Type B pancreatic cell (in vitro differentiated cells): ENCODE data around the gene LDHD. TPM values are rescaled to one million over a fixed set of nuclear protein-coding genes. Genes with fewer than 3 reads are reported as not detected.

Experiments used
- DNase-seq: peaks from one replicate; pipeline ENCODE4 v3.0.0; 2021; ENCODE audit warnings: mixed read lengths; ENCODE audit not compliant: unreplicated experiment; ENCODE audit errors: extremely low spot score
- H3K27ac Mint-ChIP-seq: 2 replicates; pipeline ENCODE4 v1.8.0; 2021; ENCODE audit warnings: mild to moderate bottlenecking, mixed read lengths
- H3K27me3 Mint-ChIP-seq: 2 replicates; pipeline ENCODE4 v1.8.0; 2021; ENCODE audit warnings: mixed read lengths
- H3K36me3 Mint-ChIP-seq: 2 replicates; pipeline ENCODE4 v1.8.0; 2021; ENCODE audit warnings: mixed read lengths
- H3K4me1 Mint-ChIP-seq: one replicate; pipeline ENCODE4 v1.8.0; 2021; ENCODE audit warnings: mixed read lengths; ENCODE audit not compliant: unreplicated experiment
- H3K4me3 Mint-ChIP-seq: 2 replicates; pipeline ENCODE4 v1.8.0; 2021; ENCODE audit warnings: mild to moderate bottlenecking, mixed read lengths
- H3K9me3 Mint-ChIP-seq: 2 replicates; pipeline ENCODE4 v1.8.0; 2021; ENCODE audit warnings: mixed read lengths
- total RNA-seq: library from RNA; stranded (reverse); gene quantifications from 2 replicates; pipeline ENCODE4 v1.2.1, GENCODE V29; 2021; ENCODE audit warnings: low replicate concordance
- TF ChIP-seq, protein P1 (sequence below): fragments of 200-600 bp; sonication (generic); conservative IDR thresholded peaks from 2 replicates; pipeline ENCODE4 v1.5.0; 2021; ENCODE audit warnings: antibody characterized with exemption, mild to moderate bottlenecking

LDHD gene
- total RNA-seq, 1 donor from 2014 or later, result 1.8 TPM

DNA sequence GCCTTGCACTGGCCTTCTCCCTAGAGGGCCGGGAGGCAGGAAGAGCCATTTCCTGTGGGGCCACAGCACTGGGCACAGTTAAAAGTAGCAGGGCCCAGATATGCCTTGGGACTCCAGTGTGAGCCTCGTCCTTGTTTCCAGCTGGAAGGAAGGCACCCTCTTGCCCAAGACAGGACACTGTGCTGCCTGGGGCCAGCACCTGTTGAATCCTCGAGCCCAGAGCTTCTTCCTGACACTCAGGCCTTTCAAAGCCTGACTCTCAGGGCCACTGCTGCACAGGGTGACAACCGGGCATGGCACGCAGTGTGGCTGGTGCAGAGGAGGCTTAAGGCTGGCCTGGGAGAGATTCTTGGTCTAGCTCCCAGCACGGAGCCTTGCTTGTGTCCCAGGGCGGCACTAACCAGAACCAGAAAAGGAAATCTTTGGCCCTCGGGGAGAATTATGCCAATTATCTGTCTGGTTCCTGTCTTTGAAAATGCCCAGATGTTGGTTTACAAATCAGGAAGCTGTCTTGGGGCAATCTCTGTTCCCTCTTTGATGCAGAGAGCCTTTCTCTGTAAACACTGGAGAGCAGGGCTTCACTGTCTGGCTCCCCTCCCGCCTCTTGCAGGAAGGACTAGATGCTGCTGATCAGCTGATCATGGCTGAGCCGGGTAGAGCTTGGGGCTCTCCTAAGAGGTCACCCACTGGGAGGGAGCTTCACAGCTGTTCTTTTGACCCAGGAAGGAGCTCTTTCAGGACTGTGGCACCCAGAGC is 11.1 kb downstream of the LDHD start:
- DNase-seq, result no peak
- TF ChIP-seq, protein P1, sequence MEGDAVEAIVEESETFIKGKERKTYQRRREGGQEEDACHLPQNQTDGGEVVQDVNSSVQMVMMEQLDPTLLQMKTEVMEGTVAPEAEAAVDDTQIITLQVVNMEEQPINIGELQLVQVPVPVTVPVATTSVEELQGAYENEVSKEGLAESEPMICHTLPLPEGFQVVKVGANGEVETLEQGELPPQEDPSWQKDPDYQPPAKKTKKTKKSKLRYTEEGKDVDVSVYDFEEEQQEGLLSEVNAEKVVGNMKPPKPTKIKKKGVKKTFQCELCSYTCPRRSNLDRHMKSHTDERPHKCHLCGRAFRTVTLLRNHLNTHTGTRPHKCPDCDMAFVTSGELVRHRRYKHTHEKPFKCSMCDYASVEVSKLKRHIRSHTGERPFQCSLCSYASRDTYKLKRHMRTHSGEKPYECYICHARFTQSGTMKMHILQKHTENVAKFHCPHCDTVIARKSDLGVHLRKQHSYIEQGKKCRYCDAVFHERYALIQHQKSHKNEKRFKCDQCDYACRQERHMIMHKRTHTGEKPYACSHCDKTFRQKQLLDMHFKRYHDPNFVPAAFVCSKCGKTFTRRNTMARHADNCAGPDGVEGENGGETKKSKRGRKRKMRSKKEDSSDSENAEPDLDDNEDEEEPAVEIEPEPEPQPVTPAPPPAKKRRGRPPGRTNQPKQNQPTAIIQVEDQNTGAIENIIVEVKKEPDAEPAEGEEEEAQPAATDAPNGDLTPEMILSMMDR, result no peak

DNA sequence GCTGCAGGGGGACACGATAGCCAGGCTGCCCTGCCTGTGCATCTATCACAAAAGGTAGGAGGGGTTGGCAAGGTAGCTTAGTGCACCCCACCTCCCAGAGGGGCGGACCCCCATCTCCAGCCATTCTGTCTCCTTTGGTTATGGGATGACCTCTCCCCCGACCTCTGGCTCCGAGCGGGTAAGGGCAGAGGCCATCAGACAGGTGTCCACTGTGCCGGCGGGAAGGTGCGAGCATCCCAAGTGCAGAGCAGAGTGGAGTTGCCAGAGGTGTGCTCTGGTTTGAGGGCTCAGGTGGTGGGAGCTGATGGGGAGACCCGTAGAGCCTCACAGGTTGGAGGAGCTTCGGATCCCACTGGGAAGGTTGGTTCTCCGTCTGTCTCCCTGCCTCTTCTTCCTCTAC is 11.7 kb downstream of the LDHD start:
- no peaks in the 10 kb centered on the region for H3K9me3 Mint-ChIP-seq
- no peak overlapping the region for H3K4me3 Mint-ChIP-seq
- no peak for DNase-seq
- H3K27me3 Mint-ChIP-seq, result no peaks in the 10 kb centered on the region
- TF ChIP-seq, protein P1, result no peak
- no peak overlapping the region for H3K27ac Mint-ChIP-seq
- H3K4me1 Mint-ChIP-seq, result peaks cover 5% of the 10 kb centered on the region
- peaks cover 16% of the 10 kb centered on the region for H3K36me3 Mint-ChIP-seq

More for the DNA sequence above, 11.1 kb downstream of the LDHD start:
- no peaks in the 10 kb centered on the region for H3K9me3 Mint-ChIP-seq
- peaks cover 16% of the 10 kb centered on the region for H3K36me3 Mint-ChIP-seq
- H3K4me1 Mint-ChIP-seq, result peaks cover 4% of the 10 kb centered on the region
- no peak overlapping the region for H3K4me3 Mint-ChIP-seq
- H3K27ac Mint-ChIP-seq, result no peak overlapping the region
- H3K27me3 Mint-ChIP-seq, result no peaks in the 10 kb centered on the region

DNA sequence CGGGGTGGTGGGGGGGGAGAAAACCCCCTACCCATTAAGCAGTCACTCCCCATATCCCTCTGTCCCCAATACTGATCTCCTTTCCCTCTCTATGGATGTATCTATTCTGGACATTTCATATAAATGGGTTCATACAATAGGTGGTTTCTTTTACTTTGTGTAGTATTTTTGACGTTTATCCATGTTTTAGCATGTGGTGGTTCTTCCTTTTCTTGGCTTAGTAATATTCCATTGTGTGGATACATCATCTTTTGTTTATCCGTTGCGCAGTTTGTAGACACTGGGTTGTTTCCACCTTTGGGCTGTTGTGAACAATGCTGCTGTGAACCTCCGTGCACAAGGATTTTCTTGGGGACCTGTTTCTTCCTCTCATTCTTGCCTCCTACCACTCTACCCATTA is 12.6 kb downstream of the LDHD start:
- Mint-ChIP-seq H3K27ac (no peak overlapping the region), H3K9me3 (no peaks in the 10 kb centered on the region), H3K36me3 (peaks cover 16% of the 10 kb centered on the region), H3K4me3 (no peak overlapping the region), H3K27me3 (no peaks in the 10 kb centered on the region), H3K4me1 (peaks cover 11% of the 10 kb centered on the region)
- TF ChIP-seq, protein P1, result no peak
- DNase-seq, result no peak

DNA sequence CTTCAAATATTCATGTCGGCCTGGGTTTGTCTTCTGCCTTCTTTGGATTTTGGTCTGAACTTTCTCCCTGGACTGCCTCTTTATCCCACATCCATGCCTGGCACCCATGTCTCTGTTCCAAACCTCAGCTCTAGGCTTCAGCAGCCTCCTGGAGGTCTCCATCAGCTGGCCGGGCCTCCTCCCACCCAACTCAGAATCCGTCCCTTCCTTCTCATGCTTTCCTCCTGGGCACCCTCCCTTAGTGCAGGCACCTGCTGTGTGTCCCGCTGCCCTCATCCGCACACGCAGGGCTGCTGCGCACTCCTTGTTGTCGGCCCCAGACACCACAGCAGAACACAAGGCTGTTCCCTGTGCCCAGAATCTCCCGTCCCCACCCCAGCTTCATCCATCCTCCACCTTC is 14.0 kb downstream of the LDHD start:
- peaks cover 12% of the 10 kb centered on the region for H3K36me3 Mint-ChIP-seq
- no peak for DNase-seq

DNA sequence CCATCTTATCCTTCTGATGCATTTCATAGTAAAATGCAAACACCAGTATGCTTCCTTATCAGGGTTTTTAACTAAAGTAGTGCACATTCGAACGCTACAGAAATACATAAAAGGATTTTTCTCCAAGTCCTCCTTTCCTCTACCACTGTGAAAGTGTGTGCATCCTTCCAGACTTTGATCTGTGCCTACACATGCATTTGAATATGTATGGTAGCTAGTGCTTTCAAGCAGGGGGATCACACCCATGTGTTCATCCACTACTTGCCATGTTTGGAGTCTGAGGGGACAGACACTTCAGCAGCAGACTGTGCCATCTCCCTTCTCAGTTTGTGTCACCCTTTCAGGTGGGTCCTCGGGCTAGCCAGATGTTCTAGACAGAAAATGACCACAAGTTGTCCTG is 14.9 kb downstream of the LDHD start:
- H3K36me3 Mint-ChIP-seq, result peaks cover 15% of the 10 kb centered on the region
- no peak overlapping the region for H3K4me3 Mint-ChIP-seq
- peaks cover 16% of the 10 kb centered on the region for H3K4me1 Mint-ChIP-seq
- no peak for DNase-seq
- TF ChIP-seq, protein P1, result no peak
- no peaks in the 10 kb centered on the region for H3K9me3 Mint-ChIP-seq
- no peak overlapping the region for H3K27ac Mint-ChIP-seq
- no peaks in the 10 kb centered on the region for H3K27me3 Mint-ChIP-seq

More for the DNA sequence above, 14.0 kb downstream of the LDHD start:
- Mint-ChIP-seq H3K4me3 (no peak overlapping the region), H3K27ac (no peak overlapping the region), H3K4me1 (peaks cover 11% of the 10 kb centered on the region), H3K27me3 (no peaks in the 10 kb centered on the region), H3K9me3 (no peaks in the 10 kb centered on the region)
- TF ChIP-seq, protein P1, result no peak
